Lower leg skin (tissue), 4 donors: ENCODE data around the gene ASZ1. TPM values are rescaled to one million over a fixed set of nuclear protein-coding genes. Genes with fewer than 3 reads are reported as not detected.

Experiments used
- DNase-seq, 2 donors: peaks; one replicate each; pipeline ENCODE4 v3.0.0-alpha.2; 2019; ENCODE audit warnings: low spot score in 2 of 2
- H3K4me3 ChIP-seq: fragments of 200-600 bp; sonication (generic); 2 replicates; pipeline ENCODE4 v1.5.1; 2017; ENCODE audit warnings: mild to moderate bottlenecking, low read depth; ENCODE audit not compliant: poor library complexity, severe bottlenecking
- POLR2A ChIP-seq, 2 donors: fragments of 450-650 bp; IDR thresholded peaks; one replicate each; pipeline ENCODE4 v1.6.1; 2016 to 2017; ENCODE audit warnings: antibody characterized with exemption in 2 of 2, mild to moderate bottlenecking in 1 of 2, moderate library complexity in 1 of 2
- WGBS, 2 donors: methylation state at CpG; one replicate each; pipeline ENCODE4 v1.1.5; 2018; 5-methylcytosine and 5-hydroxymethylcytosine counted together
- intact Hi-C: fragments of 100-400 bp; cut with DNase I; formaldehyde crosslinking; loops from one replicate; pipeline ENCODE4 v1.15.0; 2023; ENCODE audit warnings: low total_unique reads
- total RNA-seq, 4 donors: library from RNA; depleted of rRNA; stranded (reverse); fragments of >200 nt; gene quantifications; one replicate each; pipeline ENCODE4 v1.1.0, GENCODE V29; 2016
- TF ChIP-seq, protein P1 (sequence below), 3 donors: fragments of 450-650 bp; IDR thresholded peaks; one replicate each; pipeline ENCODE4 v1.5.1; 2016; ENCODE audit warnings: antibody characterized with exemption in 3 of 3, mild to moderate bottlenecking in 3 of 3, moderate library complexity in 2 of 3

The ASZ1 gene
- total RNA-seq, 4 donors from 2014 or later, result not detected

- no peak overlapping the region for H3K4me3 ChIP-seq
- TF ChIP-seq, protein P1, sequence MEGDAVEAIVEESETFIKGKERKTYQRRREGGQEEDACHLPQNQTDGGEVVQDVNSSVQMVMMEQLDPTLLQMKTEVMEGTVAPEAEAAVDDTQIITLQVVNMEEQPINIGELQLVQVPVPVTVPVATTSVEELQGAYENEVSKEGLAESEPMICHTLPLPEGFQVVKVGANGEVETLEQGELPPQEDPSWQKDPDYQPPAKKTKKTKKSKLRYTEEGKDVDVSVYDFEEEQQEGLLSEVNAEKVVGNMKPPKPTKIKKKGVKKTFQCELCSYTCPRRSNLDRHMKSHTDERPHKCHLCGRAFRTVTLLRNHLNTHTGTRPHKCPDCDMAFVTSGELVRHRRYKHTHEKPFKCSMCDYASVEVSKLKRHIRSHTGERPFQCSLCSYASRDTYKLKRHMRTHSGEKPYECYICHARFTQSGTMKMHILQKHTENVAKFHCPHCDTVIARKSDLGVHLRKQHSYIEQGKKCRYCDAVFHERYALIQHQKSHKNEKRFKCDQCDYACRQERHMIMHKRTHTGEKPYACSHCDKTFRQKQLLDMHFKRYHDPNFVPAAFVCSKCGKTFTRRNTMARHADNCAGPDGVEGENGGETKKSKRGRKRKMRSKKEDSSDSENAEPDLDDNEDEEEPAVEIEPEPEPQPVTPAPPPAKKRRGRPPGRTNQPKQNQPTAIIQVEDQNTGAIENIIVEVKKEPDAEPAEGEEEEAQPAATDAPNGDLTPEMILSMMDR (IDR thresholded peaks at IDR 0.05), result no peak
- TF ChIP-seq POLR2A (IDR thresholded peaks at IDR 0.05), result no peak
- intact Hi-C loops, result no loop called here
- 39 to 43% methylated on average over 4 of the region's 4 CpGs for WGBS, 2 donors
- DNase-seq, result no peak
These were observed 27.4 kb downstream of the ASZ1 start for GRCh38 chr7:117399820-117400422.

- intact Hi-C loops, result no loop called here
- no peak for DNase-seq
- H3K4me3 ChIP-seq, result no peak overlapping the region
- TF ChIP-seq, protein P1 (IDR thresholded peaks at IDR 0.05), result no peak
- no peak for TF ChIP-seq POLR2A (IDR thresholded peaks at IDR 0.05)
These were observed 31.6 kb downstream of the ASZ1 start for GRCh38 chr7:117395743-117396142.

DNA sequence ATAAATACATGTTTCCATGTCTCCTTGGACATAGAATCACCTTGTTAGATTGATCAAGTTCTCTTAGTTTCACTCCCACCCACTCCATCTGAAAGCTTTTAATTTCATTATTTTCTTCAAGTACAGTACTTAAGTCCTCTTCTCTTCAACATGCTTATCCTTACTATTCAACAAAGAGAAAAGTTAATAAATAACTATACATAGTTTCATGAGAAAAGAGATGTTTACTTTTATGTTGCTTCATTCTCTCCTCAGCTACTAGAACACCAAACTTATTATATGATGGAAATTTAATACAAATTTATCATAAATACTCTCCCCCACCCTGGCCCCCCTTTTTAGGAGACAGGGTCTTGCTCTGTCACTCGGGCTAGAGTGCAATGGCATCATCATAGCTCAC, 33.5 kb downstream of the ASZ1 start:
- H3K4me3 ChIP-seq, result no peak overlapping the region
- WGBS, 2 donors, result 70 to 82% methylated on average over 1 of the region's 1 CpG
- DNase-seq, result no peak
- intact Hi-C loops, result no loop called here
- TF ChIP-seq, protein P1 (IDR thresholded peaks at IDR 0.05), result no peak
- TF ChIP-seq POLR2A (IDR thresholded peaks at IDR 0.05), result no peak

DNA sequence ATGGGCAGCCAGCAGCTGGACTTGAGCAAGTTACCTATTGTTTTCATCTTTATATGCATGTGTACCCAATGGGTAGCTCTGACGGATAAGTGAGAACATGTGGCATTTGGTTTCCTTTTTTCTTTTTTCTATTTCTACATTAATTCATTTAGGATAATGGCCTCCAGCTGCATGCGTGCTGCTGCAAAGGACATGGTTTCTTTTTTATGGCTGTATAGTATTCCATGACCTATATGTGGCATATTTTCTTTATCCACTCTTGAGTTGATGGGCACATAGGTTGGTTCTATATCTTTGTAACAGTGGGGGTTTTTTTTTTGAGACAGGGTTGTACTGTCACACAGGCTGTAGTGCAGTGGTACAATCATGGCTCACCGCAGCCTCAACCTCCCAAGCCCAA, 37.4 kb downstream of the ASZ1 start:
- no peak for DNase-seq
- no peak for TF ChIP-seq POLR2A (IDR thresholded peaks at IDR 0.05)
- TF ChIP-seq, protein P1 (IDR thresholded peaks at IDR 0.05), result no peak
- no peak overlapping the region for H3K4me3 ChIP-seq
- WGBS, 2 donors, result 97 to 98% methylated on average over 3 of the region's 3 CpGs
- intact Hi-C loops, result loop anchor here (5.0 kb wide), 1 partner anchor 522 kb away; no protein-coding TSS in a partner anchor

DNA sequence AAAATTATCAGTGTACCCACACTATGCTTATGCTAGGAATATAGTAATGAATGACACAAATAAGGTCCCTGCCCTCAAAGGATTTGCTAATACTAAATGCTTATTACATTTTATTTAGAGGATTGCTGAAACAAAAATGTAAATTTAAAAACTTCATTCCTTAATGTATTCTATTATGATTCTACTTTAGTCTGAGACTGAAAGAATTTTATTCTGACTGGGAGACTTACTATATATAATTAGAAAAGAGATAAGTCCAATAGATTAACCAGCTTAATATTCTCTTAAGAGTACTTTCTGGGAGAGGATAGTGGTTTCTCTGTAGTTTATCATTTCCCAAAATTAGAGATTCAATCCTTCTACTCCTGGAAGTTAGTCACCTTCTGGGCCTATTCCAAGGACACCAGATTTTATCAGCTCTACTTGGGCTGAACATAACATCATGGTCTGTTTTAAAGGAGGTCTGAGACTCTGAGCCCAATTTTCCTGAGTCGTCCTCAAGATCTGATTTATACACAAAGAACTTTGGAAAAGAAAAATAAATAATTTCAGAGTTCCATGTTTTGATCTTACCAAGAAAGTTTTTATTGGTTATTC, 41.1 kb downstream of the ASZ1 start:
- intact Hi-C loops, result loop anchor here (5.0 kb wide), 1 partner anchor 526 kb away; no protein-coding TSS in a partner anchor
- H3K4me3 ChIP-seq, result no peak overlapping the region
- 58 to 79% methylated on average over 1 of the region's 1 CpG for WGBS, 2 donors
- no peak for DNase-seq
- TF ChIP-seq, protein P1 (IDR thresholded peaks at IDR 0.05), result no peak
- TF ChIP-seq POLR2A (IDR thresholded peaks at IDR 0.05), result no peak
